Stimulated activated naive CD4-positive, alpha-beta T cell treated with Interleukin-2 at 50 U/mL for 16 hours (primary cell): ENCODE data around the gene ATRNL1.

ENCODE experiments used
- DNase-seq: peaks from one replicate; lab custom pipeline; 2025; lab: John Stamatoyannopoulos, UW

The ATRNL1 gene

DNA sequence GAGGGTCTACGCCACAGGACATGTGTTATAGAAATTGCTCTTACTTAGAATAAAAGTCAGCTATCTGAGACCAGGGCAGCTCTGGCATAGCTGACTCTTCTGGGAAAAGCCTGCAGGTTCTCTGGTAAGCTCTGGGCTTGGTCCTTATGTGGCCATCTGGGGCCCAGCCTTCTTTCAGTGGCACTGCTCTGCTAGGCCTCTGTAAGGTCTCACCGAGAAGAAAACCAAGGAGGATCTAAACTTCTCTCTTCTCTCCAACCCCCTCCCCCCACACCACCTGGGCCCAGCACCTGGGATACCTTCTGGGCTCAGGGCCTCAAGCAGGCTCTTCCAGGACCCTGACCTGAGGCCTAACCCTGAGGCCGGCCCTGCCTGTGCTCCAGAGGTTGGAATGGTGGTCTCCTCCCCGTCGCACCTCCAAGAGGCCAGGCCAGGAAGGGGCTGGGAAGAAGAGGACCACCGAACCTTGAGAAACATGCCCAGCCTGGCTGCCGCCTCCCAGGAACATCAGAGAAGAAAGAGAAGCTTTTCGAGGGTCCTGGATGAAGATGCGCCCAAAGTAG is 856.2 kb downstream of the ATRNL1 start:
- no peak for DNase-seq

DNA sequence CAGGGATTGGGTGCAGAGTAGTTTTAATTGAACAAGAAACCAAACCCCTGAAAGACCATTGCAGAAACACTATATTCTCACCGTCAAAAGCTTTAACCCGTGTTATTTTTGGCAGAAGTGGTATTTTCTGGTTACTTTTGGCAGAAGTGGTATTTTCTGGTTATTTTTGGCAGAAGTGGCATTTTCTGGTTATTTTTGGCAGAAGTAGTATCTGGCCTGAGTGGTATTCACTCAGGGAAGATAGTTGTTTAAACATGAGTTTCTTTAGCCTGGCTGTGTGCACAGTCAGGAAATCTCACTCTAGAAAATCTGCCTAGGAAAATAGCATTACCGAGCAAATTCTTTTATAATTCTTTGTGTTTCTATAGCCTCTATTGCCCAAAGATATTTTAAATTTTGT is 857.2 kb downstream of the ATRNL1 start:
- no peak for DNase-seq

DNA sequence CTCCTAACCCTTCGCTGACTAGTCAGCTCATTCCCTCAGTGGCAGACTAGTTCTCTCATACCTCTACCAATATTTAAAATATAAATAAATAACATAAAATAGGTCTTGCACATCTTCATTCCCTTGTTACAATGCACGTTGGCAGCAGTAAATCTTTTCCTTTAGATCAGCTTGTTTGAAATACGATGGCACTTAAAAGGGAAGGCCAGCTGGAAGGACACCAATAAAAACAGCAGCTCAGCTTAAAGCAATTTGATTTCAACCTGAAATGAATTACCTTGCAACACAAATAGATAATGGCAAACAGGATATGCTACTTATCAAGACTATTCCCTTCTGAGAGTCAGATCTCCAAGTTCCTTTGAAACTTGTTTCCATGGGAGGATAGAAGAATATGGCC is 858.1 kb downstream of the ATRNL1 start:
- no peak for DNase-seq

DNA sequence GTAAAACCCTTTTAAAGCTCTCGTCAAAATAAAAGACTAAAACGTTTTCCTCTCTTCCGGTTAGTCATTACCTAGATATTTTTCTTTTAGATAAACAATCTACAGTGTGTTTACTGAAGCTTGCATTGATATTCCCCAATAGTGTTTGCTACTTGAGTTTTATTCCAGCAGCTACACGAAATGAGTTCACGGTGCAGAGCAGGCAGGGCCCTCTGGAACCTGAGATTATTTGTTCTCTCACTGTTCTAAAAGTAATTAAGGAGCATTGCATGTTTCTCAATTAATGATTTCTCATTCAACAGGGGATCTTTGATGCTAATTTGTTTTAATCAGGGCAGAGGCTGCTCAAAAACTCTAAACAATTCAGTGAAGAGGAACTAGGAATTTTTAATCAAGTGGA is 860.1 kb downstream of the ATRNL1 start:
- DNase-seq: no peak

DNA sequence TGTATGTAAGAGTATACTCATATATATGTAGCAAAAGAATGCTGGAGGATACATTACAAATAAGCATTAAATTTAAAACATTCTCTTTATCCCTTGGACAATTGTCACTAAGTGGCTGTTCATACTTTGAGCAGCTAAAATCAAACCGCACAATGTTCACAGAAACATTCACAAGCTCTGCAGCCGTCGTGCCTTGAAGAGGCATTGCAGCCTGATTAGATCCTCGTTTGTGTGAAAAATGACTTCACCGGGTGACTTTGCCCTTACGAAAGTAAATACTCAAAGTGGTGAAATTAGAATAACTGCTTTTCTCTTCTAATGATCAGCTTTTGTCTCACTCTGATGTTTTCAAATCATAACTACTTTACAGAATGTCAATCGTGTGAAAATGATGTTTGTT is 860.8 kb downstream of the ATRNL1 start:
- no peak for DNase-seq

DNA sequence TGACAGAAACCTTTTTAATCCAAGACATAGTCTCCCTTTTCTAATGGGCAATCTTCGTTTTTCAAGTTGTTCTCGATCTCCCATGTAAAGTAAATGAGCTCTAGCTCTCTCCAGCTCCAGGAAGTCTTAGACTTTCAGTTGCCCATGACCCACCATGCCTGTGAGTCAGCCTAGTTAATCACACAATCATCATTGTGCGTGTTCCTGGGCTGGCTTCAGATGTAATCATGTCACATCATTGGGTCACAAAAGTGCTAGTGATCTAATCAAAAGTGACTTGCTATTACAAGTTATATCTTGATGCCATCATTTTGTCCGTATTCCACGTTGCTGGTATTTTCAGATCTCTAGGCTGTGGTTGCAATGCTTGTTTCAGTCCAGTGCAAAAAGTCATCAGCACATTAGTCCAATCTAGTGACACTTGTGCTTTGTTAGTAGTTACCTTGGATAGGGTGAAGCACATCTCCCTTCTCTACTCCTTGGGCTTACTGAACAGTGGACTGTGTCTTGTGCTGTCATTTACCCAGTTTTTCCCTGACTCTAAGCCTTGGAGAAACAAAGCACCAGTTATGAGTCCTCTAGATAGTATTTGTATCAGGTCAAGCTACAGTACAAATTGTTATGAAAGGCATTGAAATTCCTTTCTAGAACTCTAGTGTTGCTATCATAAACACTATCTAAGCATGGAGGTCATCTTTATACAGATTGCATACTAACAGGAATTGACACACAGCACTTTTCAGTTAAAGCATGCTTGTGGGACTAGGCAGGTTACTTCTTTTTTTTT is 863.3 kb downstream of the ATRNL1 start:
- DNase-seq: no peak

DNA sequence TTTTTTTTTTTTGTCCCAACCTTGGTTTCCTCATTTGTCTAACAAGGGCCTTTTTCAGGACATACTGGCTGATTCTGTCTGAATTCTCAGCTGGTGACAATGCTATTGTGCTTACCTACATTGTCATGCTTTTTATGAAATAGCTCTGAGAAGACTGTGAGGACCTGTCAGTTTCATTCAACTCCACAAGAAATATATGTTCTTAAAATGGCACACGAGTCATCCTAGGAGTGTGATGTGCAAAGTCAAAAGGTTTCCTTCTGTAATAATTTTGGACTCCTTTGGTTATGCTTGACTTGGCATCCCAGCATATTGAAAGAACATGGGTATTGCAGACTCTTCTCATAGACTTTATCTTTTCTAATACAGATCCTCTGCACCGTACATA is 863.8 kb downstream of the ATRNL1 start:
- DNase-seq: no peak

DNA sequence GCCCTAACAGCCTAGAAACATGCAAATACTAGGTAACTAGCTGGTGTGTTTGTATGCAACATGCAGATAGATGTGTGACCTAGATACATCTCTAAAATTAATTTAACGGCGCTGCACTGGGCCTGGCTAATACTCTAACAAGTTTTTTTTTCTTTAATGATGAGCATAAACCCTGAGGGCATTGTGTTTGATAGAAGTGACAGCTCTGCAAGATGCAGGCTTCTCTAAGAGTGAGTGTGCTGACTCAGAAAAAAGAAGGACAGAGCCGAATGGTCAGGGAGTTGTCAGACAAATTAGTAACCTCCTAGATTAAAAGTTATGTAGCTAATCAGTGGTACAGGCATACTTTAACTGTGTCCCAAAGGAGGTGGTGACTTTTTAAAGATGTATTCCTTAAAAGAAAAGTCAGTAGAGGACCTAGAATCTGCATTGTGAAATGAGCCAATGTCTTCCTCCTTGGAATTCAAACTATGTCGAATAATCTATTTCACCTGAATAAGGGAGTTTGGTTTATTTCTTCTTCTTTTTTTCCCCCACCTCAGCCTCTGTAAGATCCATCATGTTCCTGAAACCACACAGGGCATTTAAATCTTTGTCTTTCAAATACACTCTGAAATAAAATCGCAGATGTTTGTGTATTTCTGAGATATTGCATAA is 864.7 kb downstream of the ATRNL1 start:
- no peak for DNase-seq

DNA sequence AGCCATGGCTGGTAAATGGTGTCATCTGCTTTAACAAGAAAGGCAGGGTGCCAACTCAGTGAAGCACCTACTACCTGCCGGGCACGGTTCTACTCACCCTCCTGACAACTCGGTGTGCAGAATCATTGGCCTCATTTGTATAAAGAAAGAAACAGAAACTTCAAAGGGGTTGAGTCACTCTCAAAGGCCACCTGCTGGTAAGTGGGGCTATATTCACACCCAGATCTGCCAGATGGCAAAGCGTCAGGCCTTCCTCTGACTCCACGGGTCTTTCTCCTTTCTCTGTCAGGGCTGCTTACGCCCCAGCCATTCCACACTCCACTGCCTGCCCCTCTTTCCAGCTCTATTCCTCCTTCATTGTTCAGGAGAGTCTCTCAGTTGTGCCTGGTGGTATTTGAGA is 870.7 kb downstream of the ATRNL1 start:
- DNase-seq: no peak

DNA sequence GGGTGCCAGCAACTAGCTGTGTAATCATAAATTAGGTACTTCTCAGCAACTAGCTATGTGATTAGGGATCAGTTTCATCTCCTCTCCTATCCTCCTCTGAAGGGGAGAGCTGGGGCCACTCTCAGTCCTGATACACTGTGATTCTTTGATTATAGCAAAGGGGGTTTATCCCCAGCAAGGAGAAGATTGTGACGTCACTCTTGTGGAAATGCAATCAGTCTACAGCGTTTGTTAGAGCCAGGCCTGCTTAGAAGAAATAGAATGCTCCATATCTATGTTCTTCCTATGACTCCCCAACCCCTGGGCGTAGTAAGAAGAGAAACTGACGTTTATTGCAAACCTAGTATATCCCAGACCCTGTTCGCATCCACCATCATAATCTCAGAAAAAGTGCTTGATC is 871.7 kb downstream of the ATRNL1 start:
- no peak for DNase-seq

DNA sequence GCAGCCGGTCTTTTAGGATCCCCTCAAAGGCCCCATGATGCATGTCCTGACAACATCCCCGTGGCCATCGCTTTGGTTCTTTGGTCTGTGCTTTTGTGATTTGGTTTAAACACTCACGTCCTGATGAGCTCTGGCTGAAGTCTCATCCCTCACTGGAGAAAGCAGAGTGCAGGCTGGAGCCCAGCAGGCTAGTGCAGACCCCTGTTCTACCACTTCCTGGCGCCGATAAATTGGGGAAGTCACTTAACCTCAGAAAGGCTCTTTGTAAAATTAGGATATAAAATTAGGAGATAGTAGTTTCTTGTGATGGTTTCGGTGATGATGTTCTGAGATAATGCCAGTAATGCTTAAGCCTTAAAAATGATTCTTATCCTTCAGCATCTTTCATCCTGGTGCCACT is 872.2 kb downstream of the ATRNL1 start:
- no peak for DNase-seq

DNA sequence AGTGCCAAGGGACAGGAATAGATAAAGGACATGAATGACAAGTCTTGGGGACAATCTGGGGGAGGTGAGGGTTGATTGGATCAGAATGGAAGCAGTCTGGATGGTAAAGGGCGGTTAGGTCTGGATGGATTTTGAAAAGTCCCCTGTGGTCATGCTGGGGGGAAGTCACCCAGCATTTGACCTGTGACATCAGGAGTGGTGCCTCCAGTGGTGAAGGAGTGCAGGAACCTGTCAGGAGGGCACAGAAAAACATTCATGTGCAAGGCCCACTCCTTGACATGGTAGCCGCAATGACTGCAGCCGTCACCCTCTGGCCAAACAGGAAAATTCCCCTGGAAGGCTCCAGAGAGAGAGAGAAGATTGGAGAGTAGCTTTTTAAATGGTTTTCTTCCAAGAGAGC is 875.1 kb downstream of the ATRNL1 start:
- no peak for DNase-seq

DNA sequence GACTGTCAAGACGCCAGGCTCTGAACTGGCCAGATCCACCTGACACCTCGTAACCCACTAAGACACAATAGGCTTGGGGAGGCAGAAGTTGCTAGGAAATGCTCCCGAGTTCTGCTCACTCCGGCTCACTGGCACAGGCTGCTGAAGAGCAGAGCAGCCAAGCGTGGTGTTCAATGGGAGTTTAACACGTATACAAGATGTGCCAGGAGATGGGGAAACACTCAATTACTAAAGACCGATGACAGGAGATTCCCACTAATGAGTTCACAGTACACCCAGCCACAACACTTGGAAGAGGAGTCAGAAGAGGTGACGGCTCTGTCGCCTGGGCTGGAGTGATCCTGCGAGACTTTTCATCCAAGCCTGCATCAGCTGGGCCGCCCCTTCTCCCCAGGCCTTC is 876.4 kb downstream of the ATRNL1 start:
- no peak for DNase-seq

DNA sequence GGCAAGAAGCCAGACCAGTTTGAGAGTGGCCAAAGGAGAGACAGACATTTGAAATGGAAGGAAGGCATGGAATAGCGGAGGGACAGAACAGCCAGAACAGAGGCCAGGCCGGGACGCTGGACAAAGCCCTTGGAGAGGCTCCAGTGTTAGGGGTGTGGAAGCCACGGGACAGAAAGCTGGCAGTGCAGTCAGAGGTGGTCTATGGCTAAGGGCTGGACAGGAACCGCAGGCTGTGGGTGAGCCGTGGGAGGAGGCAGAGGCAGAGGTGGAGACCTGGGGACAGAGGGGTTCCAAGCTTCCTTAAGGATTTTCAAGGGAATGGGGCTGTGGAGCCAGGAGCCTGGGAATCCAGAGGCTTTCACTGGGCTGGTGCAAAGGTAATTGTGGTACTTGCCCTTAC is 878.8 kb downstream of the ATRNL1 start:
- DNase-seq: no peak

DNA sequence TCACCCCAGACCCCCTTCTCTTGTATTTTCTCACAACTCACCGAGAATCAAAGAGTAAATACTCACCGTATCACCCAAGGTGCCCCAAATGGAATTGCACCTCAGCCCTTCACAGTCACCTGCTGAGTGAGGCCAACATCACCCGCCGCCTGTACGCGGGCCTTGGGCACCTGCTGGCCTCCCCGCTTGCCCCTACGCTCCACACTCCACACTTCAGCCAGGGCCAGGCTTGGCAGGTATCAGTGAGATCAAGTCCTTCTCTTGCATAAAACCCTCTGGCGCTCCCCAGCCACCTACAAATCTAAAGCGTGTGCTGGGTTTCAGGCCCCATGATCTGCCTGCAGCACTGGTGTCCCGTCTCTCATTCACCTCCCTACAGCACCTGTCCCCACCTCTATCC is 879.3 kb downstream of the ATRNL1 start:
- no peak for DNase-seq

DNA sequence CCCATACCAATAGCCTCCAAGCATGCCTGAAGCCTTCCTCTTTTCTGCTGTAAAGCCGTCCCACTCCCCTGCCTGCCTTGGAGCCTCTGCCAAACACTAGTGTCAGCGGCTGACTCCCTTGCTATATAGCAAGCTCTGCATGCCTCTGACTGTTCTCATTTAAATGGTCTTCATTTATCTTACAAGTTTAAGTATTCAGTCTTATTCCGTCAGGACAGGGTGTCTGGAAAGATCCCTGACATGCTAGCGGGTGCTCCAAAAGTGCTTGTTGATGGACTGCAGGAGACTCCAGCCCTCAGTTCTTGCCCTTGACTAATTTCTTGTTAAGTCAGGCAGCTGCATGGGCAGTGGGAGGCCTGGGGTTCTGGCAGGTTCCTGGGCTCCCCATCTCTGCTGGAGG is 881.2 kb downstream of the ATRNL1 start:
- DNase-seq: no peak

DNA sequence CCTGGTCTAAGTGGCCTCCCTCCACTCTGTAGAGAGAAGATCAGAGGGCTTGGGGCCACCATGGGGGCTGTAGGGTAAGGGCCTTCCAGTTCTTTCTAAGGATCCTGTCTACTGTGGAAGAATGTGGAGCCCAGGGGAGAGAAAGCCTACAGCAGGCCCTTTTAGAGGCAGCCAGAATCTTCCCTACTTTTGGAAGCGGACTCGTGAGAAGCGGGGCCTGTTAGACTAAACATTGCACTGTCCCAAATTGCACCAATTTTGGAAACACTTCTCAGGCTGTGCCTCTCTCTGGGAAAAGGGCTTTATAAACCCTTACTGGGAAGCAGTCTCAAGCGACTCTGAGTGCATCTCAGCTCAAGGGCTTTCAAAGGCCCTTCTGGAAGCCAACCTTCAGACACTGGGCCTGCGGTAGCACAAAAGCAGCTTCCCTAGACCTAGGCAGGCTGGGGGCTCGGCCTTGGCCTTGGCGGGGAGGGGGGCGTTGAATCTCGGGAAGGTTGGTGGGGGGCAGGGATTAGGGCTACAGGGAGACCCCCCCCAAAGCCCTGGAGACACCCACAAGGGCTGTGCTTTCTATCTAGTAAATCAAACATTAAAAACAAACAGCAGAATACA is 881.8 kb downstream of the ATRNL1 start:
- DNase-seq: no peak

DNA sequence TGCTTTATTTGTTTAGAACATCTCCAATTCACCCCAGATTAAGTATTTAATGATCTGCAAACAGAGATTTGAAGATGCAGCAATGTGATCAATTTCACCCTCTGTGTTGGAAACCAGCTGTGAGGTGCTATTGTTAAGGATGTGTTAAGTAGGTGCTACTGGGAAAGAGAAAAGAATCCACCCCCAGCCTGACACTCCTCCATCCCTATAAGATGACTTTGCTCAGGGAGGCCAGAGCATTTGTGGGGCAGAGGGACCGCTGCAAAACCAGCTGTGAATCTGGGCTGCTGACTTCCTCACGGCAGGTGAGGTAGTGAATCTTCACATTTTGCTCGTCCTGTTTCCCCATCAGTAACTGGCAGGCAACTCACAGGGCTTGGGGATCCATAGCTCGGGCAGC is 882.3 kb downstream of the ATRNL1 start:
- no peak for DNase-seq

DNA sequence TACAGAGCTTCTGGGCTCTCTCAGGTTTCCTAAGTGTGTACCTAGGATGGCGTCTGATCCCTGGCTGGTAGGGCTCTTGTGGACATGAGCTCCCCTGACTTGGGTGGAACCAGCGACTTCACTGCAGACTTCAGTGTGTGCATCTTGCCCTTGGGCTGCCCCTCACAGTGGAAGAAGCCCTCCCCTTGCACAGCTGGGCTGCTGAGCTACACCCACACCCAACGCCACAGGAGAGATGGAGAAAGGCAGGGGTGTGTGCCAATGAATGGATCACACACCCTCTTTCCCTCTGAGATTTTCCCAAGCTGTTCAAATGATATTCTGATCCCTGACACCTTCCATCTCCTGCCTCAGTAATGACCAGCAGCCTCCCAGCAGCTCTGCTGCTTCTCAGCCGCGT is 883.2 kb downstream of the ATRNL1 start:
- no peak for DNase-seq

DNA sequence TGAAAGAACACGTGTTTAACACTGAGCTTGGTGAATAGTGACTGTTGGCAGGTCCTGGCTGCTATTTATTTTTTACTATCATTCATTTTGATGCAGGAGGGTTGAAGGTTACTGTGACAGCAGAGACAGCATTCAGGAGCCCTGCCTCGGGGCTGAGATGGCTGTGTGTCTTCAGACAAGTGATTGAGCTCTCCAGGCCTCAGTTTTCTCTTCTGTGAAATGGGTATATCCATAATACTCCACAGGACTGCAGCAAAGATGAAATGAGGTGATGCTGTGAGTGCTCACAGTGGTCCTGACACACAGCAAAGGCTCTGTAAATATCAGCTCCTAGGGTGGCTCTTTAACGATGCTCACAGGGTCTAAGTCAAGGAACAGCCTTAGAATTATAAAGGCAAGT is 884.7 kb downstream of the ATRNL1 start:
- no peak for DNase-seq

DNA sequence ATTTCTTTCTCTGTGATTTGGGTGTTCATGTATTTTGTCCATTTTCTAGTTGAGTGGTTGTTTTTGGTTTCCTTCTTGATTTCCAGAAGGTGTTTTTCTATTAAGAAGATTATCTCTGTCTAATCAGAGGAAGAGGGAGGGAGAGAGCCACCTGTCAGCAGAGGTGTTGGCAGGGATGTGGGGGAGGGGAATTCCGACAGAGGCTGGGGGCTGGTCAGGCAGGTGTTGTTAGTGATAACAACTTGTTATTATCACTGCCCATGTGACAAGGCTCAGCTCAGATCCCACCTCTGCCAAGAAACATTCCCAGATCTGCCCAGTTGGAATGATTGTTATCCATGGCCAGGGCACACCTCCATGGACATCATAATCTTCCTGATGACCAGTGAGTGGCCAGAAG is 886.4 kb downstream of the ATRNL1 start:
- DNase-seq: no peak

DNA sequence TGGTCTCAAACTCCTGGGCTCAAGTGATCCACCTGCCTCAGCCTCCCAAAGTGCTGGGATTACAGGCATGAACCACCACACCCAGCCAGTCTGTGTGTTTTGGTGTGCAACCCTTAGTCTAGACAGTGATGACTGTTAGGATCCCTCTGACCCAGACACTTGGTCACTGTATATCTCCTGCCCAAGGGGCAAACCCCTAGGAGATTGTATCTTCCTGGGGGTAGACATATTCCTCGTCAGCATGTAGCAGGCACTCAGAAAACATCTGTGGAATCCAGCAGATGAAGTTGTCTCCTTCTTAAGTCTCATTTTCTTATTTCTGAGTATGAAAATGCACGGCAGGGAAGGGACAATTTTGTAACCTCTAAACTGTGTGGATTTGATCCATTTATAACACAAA is 887.3 kb downstream of the ATRNL1 start:
- no peak for DNase-seq

DNA sequence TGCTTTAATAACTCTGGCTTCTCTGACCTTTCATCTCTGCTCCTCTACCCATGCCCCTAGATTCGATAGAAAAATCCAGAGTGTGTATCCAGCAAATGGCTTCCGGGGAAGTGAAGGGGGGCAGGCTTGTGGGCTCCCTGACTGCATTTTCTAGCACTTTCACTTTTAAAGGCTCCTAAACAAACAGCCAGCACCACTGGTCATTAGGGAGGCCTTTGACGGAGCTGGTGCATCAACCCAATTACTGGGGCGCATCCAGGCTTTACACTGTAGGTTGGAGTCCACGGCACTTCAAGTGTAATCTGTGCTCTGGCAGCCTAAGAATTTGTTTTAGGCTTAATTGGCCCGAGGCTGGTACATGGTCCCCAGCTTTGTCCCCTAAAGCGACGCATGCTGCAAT is 887.9 kb downstream of the ATRNL1 start:
- DNase-seq: no peak
